GM12878 (cell line): ENCODE results near the gene LY9. TPM values are rescaled to one million over a fixed set of nuclear protein-coding genes. Genes with fewer than 3 reads are reported as not detected.

Experiments used
- CEBPB ChIP-seq, 2 experiments: fragments of 150-350 bp in 1 of 2; IDR thresholded peaks; 2 replicates each; pipeline ENCODE4 v1.6.1; 2012 to 2014; ENCODE audit warnings: low read depth in 2 of 2, low read length in 2 of 2, borderline replicate concordance in 1 of 2, inconsistent platforms in 1 of 2
- CHD4 ChIP-seq: fragments of 200-600 bp; sonication (generic); IDR thresholded peaks from 2 replicates; pipeline ENCODE4 v1.6.1; 2016; ENCODE audit warnings: mild to moderate bottlenecking
- DPF2 ChIP-seq: fragments of 450-650 bp; IDR thresholded peaks from 2 replicates; pipeline ENCODE4 v1.6.1; 2017; ENCODE audit warnings: mild to moderate bottlenecking
- HDAC2 ChIP-seq: fragments of 200-600 bp; sonication (generic); IDR thresholded peaks from 2 replicates; pipeline ENCODE4 v1.6.1; 2017
- MTA3 ChIP-seq: IDR thresholded peaks from 2 replicates; pipeline ENCODE4 v1.6.1; 2012; ENCODE audit warnings: low read length, inconsistent platforms, borderline replicate concordance
- NFXL1 ChIP-seq: fragments of 450-650 bp; IDR thresholded peaks from 2 replicates; pipeline ENCODE4 v1.6.1; 2017; ENCODE audit warnings: antibody characterized with exemption, mild to moderate bottlenecking, borderline replicate concordance
- SUPT20H ChIP-seq: IDR thresholded peaks from 2 replicates; pipeline ENCODE4 v1.6.1; 2011; ENCODE audit warnings: low read depth, mild to moderate bottlenecking, low read length, moderate library complexity, borderline replicate concordance; ENCODE audit not compliant: control insufficient read depth
- TBL1XR1 ChIP-seq: IDR thresholded peaks from 2 replicates; pipeline ENCODE4 v1.6.1; 2012; ENCODE audit warnings: low read depth, low read length, improper control_type of control experiment
- YBX1 ChIP-seq: fragments of 450-650 bp; IDR thresholded peaks from 2 replicates; pipeline ENCODE4 v1.6.1; 2016; ENCODE audit warnings: antibody characterized with exemption
- ZBED1 ChIP-seq: IDR thresholded peaks from 2 replicates; pipeline ENCODE4 v1.6.1; 2016; ENCODE audit warnings: borderline replicate concordance
- polyA plus RNA-seq, 11 experiments: library from polyadenylated mRNA; depleted of rRNA in 4 of 11; unstranded in 6 of 11; stranded (reverse) in 5 of 11; fragments of >200 nt; fragmentation: Nextera tagmentation in 4 of 11; fragmentation: Illumina TruSeq in 1 of 11; extraction: Ambion mirVana in 4 of 11; extraction: Trizol in 1 of 11; gene quantifications; 1 replicate in 1 of 11; 2 replicates in 10 of 11; pipeline versions ENCODE4 v1.2.1 to v1.2.3, GENCODE V29; 2011 to 2016; ENCODE audit warnings: inconsistent platforms in 2 of 11, missing spikeins in 2 of 11, low read depth in 1 of 11
- total RNA-seq, 4 experiments: library from RNA; depleted of rRNA in 3 of 4; stranded (reverse); fragments of >200 nt in 3 of 4; fragmentation: Illumina TruSeq in 1 of 4; extraction: Trizol in 1 of 4; gene quantifications; 2 replicates each; pipeline versions ENCODE4 v1.2.1 to v1.2.3, GENCODE V29; 2013 to 2021
- TF ChIP-seq, protein P1 (sequence below), 3 experiments: IDR thresholded peaks in 2 of 3; conservative IDR thresholded peaks in 1 of 3; 2 replicates each; pipeline ENCODE4 v1.5.1; 2011; ENCODE audit warnings: low read depth in 3 of 3, low read length in 3 of 3, mild to moderate bottlenecking in 3 of 3, control low read depth in 2 of 3, moderate library complexity in 2 of 3, inconsistent platforms in 1 of 3, mixed read lengths in 1 of 3; ENCODE audit not compliant: control insufficient read depth in 2 of 3, insufficient read depth in 1 of 3; ENCODE audit errors: extremely low read depth in 1 of 3
- TF ChIP-seq, protein P2 (sequence below): IDR thresholded peaks from 2 replicates; pipeline ENCODE4 v1.6.1; 2012; ENCODE audit warnings: low read length, inconsistent platforms

LY9 gene
- total and polyA plus RNA-seq, 10 of the 15 experiments (the other 5 are each of a cell fraction or from before 2014, with no cell fraction given) = 2.7 to 12.5 (median 9.0) TPM

DNA sequence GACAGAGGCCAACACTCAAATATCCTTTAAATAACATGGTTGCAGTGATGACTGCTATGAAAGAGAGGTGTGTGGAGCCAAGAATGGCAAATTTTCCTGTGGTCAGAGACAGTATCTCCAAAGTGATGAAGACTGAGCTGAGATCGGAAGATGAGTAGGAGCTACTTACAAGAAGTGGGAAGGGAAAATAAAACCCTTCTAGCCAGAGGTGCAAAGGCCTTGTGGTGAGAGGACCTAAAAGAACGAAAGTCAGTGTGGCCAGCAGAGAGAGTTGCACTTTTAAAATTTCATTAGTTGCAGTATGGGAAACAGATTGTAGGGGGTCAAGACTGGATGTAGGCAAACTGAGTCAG is 39.1 kb upstream of the LY9 start (continued):
- TF ChIP-seq, protein P1, sequence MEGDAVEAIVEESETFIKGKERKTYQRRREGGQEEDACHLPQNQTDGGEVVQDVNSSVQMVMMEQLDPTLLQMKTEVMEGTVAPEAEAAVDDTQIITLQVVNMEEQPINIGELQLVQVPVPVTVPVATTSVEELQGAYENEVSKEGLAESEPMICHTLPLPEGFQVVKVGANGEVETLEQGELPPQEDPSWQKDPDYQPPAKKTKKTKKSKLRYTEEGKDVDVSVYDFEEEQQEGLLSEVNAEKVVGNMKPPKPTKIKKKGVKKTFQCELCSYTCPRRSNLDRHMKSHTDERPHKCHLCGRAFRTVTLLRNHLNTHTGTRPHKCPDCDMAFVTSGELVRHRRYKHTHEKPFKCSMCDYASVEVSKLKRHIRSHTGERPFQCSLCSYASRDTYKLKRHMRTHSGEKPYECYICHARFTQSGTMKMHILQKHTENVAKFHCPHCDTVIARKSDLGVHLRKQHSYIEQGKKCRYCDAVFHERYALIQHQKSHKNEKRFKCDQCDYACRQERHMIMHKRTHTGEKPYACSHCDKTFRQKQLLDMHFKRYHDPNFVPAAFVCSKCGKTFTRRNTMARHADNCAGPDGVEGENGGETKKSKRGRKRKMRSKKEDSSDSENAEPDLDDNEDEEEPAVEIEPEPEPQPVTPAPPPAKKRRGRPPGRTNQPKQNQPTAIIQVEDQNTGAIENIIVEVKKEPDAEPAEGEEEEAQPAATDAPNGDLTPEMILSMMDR (IDR thresholded peaks at IDR 0.05 in 2 of 3, conservative IDR thresholded peaks at IDR 0.05 in 1 of 3; ENCODE audit: control insufficient read depth in 2 of 3, extremely low read depth in 1 of 3, insufficient read depth in 1 of 3, low read depth in 3 of 3, low read length in 3 of 3) = no peak
- TF ChIP-seq TBL1XR1 (no peak), HDAC2 (no peak), SUPT20H (no peak), NFXL1 (no peak), CHD4 (no peak), DPF2 (no peak), MTA3 (no peak), CEBPB (IDR thresholded peaks at IDR 0.05; ENCODE audit: borderline replicate concordance in 1 of 2, low read depth in 2 of 2, low read length in 2 of 2) (no peak), YBX1 (no peak), ZBED1 (no peak)
- TF ChIP-seq, protein P2, sequence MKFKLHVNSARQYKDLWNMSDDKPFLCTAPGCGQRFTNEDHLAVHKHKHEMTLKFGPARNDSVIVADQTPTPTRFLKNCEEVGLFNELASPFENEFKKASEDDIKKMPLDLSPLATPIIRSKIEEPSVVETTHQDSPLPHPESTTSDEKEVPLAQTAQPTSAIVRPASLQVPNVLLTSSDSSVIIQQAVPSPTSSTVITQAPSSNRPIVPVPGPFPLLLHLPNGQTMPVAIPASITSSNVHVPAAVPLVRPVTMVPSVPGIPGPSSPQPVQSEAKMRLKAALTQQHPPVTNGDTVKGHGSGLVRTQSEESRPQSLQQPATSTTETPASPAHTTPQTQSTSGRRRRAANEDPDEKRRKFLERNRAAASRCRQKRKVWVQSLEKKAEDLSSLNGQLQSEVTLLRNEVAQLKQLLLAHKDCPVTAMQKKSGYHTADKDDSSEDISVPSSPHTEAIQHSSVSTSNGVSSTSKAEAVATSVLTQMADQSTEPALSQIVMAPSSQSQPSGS = no peak; the same call in 1 of the 2 replicates
